IMR-90 (cell line): ENCODE data around the gene CEP41.

ENCODE experiments used
- BHLHE40 ChIP-seq: fragments of 150-350 bp; IDR thresholded peaks from 2 replicates; pipeline ENCODE4 v1.6.1; 2016; ENCODE audit warnings: mild to moderate bottlenecking, low read depth, low read length
- MAFK ChIP-seq: IDR thresholded peaks from 2 replicates; pipeline ENCODE4 v1.6.1; 2012; ENCODE audit warnings: low read depth, low read length, improper control_type of control experiment
- POLR2A ChIP-seq: IDR thresholded peaks from 2 replicates; pipeline ENCODE4 v1.6.1; 2012; ENCODE audit warnings: mild to moderate bottlenecking, low read depth, low read length
- RAD21 ChIP-seq: IDR thresholded peaks from 2 replicates; pipeline ENCODE4 v1.6.1; 2012; ENCODE audit warnings: low read length, improper control_type of control experiment
- TF ChIP-seq, protein P1 (sequence below): conservative IDR thresholded peaks from 2 replicates; pipeline ENCODE4 v1.5.1; 2012; ENCODE audit warnings: mild to moderate bottlenecking, low read depth, low read length, improper control_type of control experiment

DNA sequence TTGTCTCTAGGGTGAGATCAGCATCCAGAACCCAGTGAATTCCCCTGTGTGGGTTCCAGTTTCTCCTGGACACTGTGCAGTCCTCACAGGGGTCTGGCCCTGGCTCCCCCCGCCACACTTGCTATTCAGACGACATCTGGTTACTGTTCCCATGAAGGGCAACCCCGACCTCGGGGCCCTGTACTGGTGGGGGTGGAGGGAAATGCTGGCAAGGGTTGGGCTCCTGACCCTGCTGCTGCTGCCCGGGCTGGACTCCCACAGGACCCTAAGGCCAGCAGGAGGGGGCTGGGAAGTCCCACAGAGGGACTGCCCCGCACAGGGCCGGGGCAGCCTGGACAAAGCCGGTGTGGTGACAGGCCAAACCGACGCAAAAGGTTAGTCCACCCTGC is 61.3 kb downstream of the CEP41 start:
- TF ChIP-seq, protein P1, sequence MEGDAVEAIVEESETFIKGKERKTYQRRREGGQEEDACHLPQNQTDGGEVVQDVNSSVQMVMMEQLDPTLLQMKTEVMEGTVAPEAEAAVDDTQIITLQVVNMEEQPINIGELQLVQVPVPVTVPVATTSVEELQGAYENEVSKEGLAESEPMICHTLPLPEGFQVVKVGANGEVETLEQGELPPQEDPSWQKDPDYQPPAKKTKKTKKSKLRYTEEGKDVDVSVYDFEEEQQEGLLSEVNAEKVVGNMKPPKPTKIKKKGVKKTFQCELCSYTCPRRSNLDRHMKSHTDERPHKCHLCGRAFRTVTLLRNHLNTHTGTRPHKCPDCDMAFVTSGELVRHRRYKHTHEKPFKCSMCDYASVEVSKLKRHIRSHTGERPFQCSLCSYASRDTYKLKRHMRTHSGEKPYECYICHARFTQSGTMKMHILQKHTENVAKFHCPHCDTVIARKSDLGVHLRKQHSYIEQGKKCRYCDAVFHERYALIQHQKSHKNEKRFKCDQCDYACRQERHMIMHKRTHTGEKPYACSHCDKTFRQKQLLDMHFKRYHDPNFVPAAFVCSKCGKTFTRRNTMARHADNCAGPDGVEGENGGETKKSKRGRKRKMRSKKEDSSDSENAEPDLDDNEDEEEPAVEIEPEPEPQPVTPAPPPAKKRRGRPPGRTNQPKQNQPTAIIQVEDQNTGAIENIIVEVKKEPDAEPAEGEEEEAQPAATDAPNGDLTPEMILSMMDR, result no peak
- TF ChIP-seq MAFK (no peak), POLR2A (no peak), BHLHE40 (no peak), RAD21 (no peak)
